GM23338 (cell line): Measurements from ENCODE around the gene ASTN1. TPM values are rescaled to one million over a fixed set of nuclear protein-coding genes. Genes with fewer than 3 reads are reported as not detected.

Experiments
- ATAC-seq: fragments of 200-7000 bp; cut with Tn5 transposase; 3 replicates; pipeline ENCODE4 v1.9.1; 2020
- DNase-seq: peaks from one replicate; pipeline ENCODE4 v3.0.0-alpha.2; 2015; ENCODE audit warnings: low spot score
- H2AFZ ChIP-seq: fragments of 200-600 bp; sonication (generic); 2 replicates; pipeline ENCODE4 v1.8.0; 2016; ENCODE audit warnings: antibody characterized with exemption, mild to moderate bottlenecking, moderate library complexity
- H3F3A ChIP-seq: fragments of 200-600 bp; sonication (generic); replicated peaks from 2 replicates; pipeline ENCODE4 v1.8.0; 2017; ENCODE audit warnings: antibody characterized with exemption, mixed run types, low read depth
- H3K27ac ChIP-seq: fragments of 200-600 bp; sonication (generic); 2 replicates; pipeline ENCODE4 v1.6.1; 2016; ENCODE audit warnings: low read depth
- H3K27me3 ChIP-seq: fragments of 200-600 bp; sonication (generic); 2 replicates; pipeline ENCODE4 v1.8.0; 2016; ENCODE audit warnings: mild to moderate bottlenecking, mixed run types, moderate library complexity; ENCODE audit not compliant: insufficient read depth
- H3K36me3 ChIP-seq: fragments of 200-600 bp; sonication (generic); 2 replicates; pipeline ENCODE4 v1.8.0; 2016; ENCODE audit warnings: mild to moderate bottlenecking; ENCODE audit not compliant: insufficient read depth
- H3K4me1 ChIP-seq: fragments of 200-600 bp; sonication (generic); 2 replicates; pipeline ENCODE4 v1.8.0; 2016; ENCODE audit warnings: mild to moderate bottlenecking, moderate library complexity; ENCODE audit not compliant: insufficient read depth
- H3K4me2 ChIP-seq: fragments of 200-600 bp; sonication (generic); 2 replicates; pipeline ENCODE4 v1.7.1; 2017; ENCODE audit warnings: mixed run types
- H3K4me3 ChIP-seq: fragments of 200-600 bp; sonication (generic); 2 replicates; pipeline ENCODE4 v1.6.1; 2016; ENCODE audit warnings: mixed run types
- H3K79me2 ChIP-seq: fragments of 200-600 bp; sonication (generic); replicated peaks from 2 replicates; pipeline ENCODE4 v1.8.0; 2017; ENCODE audit warnings: mild to moderate bottlenecking; ENCODE audit not compliant: insufficient read depth
- H3K9me2 ChIP-seq: fragments of 200-600 bp; sonication (generic); 2 replicates; pipeline ENCODE4 v1.8.0; 2017; ENCODE audit not compliant: insufficient read depth
- H4K20me1 ChIP-seq: fragments of 200-600 bp; sonication (generic); replicated peaks from 2 replicates; pipeline ENCODE4 v1.8.0; 2017; ENCODE audit warnings: mild to moderate bottlenecking; ENCODE audit not compliant: insufficient read depth
- H3K27ac Mint-ChIP-seq: 2 replicates; pipeline ENCODE4 v1.8.0; 2020; ENCODE audit warnings: inconsistent platforms, mild to moderate bottlenecking, moderate library complexity, mixed read lengths
- H3K27me3 Mint-ChIP-seq: 3 replicates; pipeline ENCODE4 v1.8.0; 2022; ENCODE audit warnings: low read depth, mild to moderate bottlenecking, moderate library complexity, mixed read lengths, inconsistent platforms; ENCODE audit not compliant: insufficient read depth, poor library complexity
- H3K36me3 Mint-ChIP-seq: 3 replicates; pipeline ENCODE4 v1.8.0; 2021; ENCODE audit warnings: low read depth, mild to moderate bottlenecking, inconsistent platforms, moderate library complexity, mixed read lengths
- H3K4me1 Mint-ChIP-seq: 3 replicates; pipeline ENCODE4 v1.8.0; 2020; ENCODE audit warnings: mild to moderate bottlenecking, inconsistent platforms, mixed read lengths
- H3K4me3 Mint-ChIP-seq: 3 replicates; pipeline ENCODE4 v1.8.0; 2021; ENCODE audit warnings: moderate library complexity, mild to moderate bottlenecking, inconsistent platforms, mixed read lengths
- H3K9me3 Mint-ChIP-seq: 3 replicates; pipeline ENCODE4 v1.8.0; 2020; ENCODE audit warnings: moderate library complexity, mild to moderate bottlenecking, inconsistent platforms, mixed read lengths
- CREB1 ChIP-seq: fragments of 250-450 bp; sonication (Bioruptor Pico); IDR thresholded peaks from 2 replicates; pipeline ENCODE4 v1.5.0; 2020; ENCODE audit warnings: low read depth, mild to moderate bottlenecking, moderate library complexity
- EZH2 ChIP-seq: fragments of 200-600 bp; sonication (generic); IDR thresholded peaks from one replicate; pipeline ENCODE4 v1.8.0; 2017; ENCODE audit warnings: antibody characterized with exemption, mild to moderate bottlenecking, low read depth; ENCODE audit not compliant: unreplicated experiment
- EZH2phosphoT487 ChIP-seq: fragments of 200-600 bp; sonication (generic); IDR thresholded peaks from one replicate; pipeline ENCODE4 v1.8.1; 2018; ENCODE audit warnings: antibody characterized with exemption; ENCODE audit not compliant: unreplicated experiment
- JUNB ChIP-seq: IDR thresholded peaks from one replicate; pipeline ENCODE4 v1.6.1; 2016; ENCODE audit warnings: antibody characterized with exemption; ENCODE audit not compliant: unreplicated experiment
- NANOG ChIP-seq: IDR thresholded peaks from 2 replicates; pipeline ENCODE4 v1.6.1; 2016; ENCODE audit warnings: antibody characterized with exemption, borderline replicate concordance
- POLR2AphosphoS5 ChIP-seq: IDR thresholded peaks from 2 replicates; pipeline ENCODE4 v1.6.1; 2016; ENCODE audit warnings: antibody characterized with exemption, low read depth
- STAT1 ChIP-seq: IDR thresholded peaks from one replicate; pipeline ENCODE4 v1.6.1; 2016; ENCODE audit warnings: antibody characterized with exemption; ENCODE audit not compliant: unreplicated experiment
- ZNF114 ChIP-seq: fragments of 250-450 bp; sonication (Bioruptor Pico); IDR thresholded peaks from 2 replicates; pipeline ENCODE4 v1.5.0; 2020; ENCODE audit warnings: mild to moderate bottlenecking, moderate library complexity
- ZNF331 ChIP-seq: fragments of 250-450 bp; sonication (Bioruptor Pico); IDR thresholded peaks from 2 replicates; pipeline ENCODE4 v1.5.0; 2020; ENCODE audit warnings: low read depth, mild to moderate bottlenecking, moderate library complexity
- polyA plus RNA-seq: library from polyadenylated mRNA; unstranded; fragments of >200 nt; fragmentation: Nextera tagmentation; extraction: Ambion mirVana; gene quantifications from 2 replicates; pipeline ENCODE4 v1.2.1, GENCODE V29; 2016
- total RNA-seq: library from RNA; depleted of rRNA; stranded (reverse); fragments of >200 nt; shearing (Covaris generic); gene quantifications from 2 replicates; pipeline ENCODE4 v1.2.3, GENCODE V29; 2014
- TF ChIP-seq, protein P1 (sequence below): fragments of 250-450 bp; sonication (Bioruptor Pico); IDR thresholded peaks from 2 replicates; pipeline ENCODE4 v1.5.0; 2020; ENCODE audit warnings: mild to moderate bottlenecking, moderate library complexity
- TF ChIP-seq, protein P2 (sequence below): IDR thresholded peaks from one replicate; pipeline ENCODE4 v1.6.1; 2018; ENCODE audit warnings: antibody characterized with exemption; ENCODE audit not compliant: unreplicated experiment
- TF ChIP-seq, protein P3 (sequence below), 2 experiments: fragments of 200-600 bp in 1 of 2; sonication (generic) in 1 of 2; conservative IDR thresholded peaks; 2 replicates each; pipeline versions ENCODE4 v1.5.1 to v1.6.1; 2016 to 2017; ENCODE audit warnings: antibody characterized with exemption in 2 of 2, low read depth in 2 of 2, mild to moderate bottlenecking in 2 of 2, moderate library complexity in 1 of 2
- TF ChIP-seq, protein P4 (sequence below): IDR thresholded peaks from 2 replicates; pipeline ENCODE4 v1.6.1; 2016; ENCODE audit warnings: antibody characterized with exemption

The ASTN1 gene
- total and polyA plus RNA-seq, 2 experiments from 2014 or later = 2.0 to 5.2 TPM

DNA sequence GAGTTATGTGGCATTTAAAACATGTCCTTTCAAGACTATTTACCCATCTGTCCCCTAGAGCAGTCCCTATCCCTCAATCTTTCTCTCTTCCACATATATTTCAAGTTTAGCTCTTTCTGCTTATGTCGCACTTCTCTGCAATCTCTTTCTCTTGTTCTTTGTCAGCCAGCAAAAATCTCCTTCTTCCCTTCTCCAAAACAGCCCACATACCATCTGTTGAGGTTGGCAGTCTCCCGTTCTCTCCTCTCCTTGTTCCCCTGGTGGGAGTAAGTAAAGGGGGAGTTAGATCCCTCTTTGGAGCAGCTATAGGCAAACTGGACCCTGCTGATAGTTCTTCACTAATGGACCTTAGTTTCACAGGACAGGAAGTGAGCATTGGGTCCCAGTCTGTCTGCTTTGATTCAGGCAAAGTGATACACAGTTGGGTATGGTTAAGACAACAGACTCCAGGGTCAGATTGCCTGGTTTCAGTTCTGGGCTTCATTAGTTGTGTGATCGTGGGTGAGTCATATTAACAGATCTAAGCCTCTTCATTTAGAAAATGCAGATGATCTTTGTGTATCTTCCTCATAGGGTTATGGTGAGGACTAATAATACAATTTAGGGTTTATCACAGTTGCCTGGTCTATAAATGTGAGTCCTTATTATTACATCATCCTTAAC, 25.9 kb upstream of the ASTN1 start:
- H3F3A ChIP-seq = no peaks in the 10 kb centered on the region
- no peaks in the 10 kb centered on the region for H3K9me2 ChIP-seq
- no peak for DNase-seq
- Mint-ChIP-seq H3K4me3 (no peak overlapping the region), H3K9me3 (no peaks in the 10 kb centered on the region), H3K36me3 (no peaks in the 10 kb centered on the region), H3K4me1 (no peaks in the 10 kb centered on the region), H3K27me3 (no peaks in the 10 kb centered on the region), H3K27ac (no peak overlapping the region)
- no peak overlapping the region for H3K4me3 ChIP-seq
- H3K4me2 ChIP-seq = no peak overlapping the region
- no peaks in the 10 kb centered on the region for H3K79me2 ChIP-seq
- no peaks in the 10 kb centered on the region for H4K20me1 ChIP-seq
- no peaks in the 10 kb centered on the region for H3K4me1 ChIP-seq
- no peak for ATAC-seq
- no peaks in the 10 kb centered on the region for H3K27me3 ChIP-seq
- no peak overlapping the region for H2AFZ ChIP-seq
- H3K36me3 ChIP-seq = no peaks in the 10 kb centered on the region
- no peak overlapping the region for H3K27ac ChIP-seq
- TF ChIP-seq POLR2AphosphoS5 = no peak
- no peak for TF ChIP-seq CREB1 (CRISPR knock-in tag)
- TF ChIP-seq, protein P1, sequence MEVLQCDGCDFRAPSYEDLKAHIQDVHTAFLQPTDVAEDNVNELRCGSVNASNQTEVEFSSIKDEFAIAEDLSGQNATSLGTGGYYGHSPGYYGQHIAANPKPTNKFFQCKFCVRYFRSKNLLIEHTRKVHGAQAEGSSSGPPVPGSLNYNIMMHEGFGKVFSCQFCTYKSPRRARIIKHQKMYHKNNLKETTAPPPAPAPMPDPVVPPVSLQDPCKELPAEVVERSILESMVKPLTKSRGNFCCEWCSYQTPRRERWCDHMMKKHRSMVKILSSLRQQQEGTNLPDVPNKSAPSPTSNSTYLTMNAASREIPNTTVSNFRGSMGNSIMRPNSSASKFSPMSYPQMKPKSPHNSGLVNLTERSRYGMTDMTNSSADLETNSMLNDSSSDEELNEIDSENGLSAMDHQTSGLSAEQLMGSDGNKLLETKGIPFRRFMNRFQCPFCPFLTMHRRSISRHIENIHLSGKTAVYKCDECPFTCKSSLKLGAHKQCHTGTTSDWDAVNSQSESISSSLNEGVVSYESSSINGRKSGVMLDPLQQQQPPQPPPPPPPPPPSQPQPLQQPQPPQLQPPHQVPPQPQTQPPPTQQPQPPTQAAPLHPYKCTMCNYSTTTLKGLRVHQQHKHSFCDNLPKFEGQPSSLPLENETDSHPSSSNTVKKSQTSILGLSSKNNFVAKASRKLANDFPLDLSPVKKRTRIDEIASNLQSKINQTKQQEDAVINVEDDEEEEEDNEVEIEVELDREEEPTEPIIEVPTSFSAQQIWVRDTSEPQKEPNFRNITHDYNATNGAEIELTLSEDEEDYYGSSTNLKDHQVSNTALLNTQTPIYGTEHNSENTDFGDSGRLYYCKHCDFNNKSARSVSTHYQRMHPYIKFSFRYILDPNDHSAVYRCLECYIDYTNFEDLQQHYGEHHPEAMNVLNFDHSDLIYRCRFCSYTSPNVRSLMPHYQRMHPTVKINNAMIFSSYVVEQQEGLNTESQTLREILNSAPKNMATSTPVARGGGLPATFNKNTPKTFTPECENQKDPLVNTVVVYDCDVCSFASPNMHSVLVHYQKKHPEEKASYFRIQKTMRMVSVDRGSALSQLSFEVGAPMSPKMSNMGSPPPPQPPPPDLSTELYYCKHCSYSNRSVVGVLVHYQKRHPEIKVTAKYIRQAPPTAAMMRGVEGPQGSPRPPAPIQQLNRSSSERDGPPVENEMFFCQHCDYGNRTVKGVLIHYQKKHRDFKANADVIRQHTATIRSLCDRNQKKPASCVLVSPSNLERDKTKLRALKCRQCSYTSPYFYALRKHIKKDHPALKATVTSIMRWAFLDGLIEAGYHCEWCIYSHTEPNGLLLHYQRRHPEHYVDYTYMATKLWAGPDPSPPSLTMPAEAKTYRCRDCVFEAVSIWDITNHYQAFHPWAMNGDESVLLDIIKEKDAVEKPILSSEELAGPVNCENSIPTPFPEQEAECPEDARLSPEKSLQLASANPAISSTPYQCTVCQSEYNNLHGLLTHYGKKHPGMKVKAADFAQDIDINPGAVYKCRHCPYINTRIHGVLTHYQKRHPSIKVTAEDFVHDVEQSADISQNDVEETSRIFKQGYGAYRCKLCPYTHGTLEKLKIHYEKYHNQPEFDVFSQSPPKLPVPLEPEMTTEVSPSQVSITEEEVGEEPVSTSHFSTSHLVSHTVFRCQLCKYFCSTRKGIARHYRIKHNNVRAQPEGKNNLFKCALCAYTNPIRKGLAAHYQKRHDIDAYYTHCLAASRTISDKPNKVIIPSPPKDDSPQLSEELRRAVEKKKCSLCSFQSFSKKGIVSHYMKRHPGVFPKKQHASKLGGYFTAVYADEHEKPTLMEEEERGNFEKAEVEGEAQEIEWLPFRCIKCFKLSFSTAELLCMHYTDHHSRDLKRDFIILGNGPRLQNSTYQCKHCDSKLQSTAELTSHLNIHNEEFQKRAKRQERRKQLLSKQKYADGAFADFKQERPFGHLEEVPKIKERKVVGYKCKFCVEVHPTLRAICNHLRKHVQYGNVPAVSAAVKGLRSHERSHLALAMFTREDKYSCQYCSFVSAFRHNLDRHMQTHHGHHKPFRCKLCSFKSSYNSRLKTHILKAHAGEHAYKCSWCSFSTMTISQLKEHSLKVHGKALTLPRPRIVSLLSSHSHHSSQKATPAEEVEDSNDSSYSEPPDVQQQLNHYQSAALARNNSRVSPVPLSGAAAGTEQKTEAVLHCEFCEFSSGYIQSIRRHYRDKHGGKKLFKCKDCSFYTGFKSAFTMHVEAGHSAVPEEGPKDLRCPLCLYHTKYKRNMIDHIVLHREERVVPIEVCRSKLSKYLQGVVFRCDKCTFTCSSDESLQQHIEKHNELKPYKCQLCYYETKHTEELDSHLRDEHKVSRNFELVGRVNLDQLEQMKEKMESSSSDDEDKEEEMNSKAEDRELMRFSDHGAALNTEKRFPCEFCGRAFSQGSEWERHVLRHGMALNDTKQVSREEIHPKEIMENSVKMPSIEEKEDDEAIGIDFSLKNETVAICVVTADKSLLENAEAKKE (CRISPR knock-in tag) = no peak
- TF ChIP-seq JUNB = no peak
- TF ChIP-seq ZNF331 (CRISPR knock-in tag) = no peak
- TF ChIP-seq, protein P2, sequence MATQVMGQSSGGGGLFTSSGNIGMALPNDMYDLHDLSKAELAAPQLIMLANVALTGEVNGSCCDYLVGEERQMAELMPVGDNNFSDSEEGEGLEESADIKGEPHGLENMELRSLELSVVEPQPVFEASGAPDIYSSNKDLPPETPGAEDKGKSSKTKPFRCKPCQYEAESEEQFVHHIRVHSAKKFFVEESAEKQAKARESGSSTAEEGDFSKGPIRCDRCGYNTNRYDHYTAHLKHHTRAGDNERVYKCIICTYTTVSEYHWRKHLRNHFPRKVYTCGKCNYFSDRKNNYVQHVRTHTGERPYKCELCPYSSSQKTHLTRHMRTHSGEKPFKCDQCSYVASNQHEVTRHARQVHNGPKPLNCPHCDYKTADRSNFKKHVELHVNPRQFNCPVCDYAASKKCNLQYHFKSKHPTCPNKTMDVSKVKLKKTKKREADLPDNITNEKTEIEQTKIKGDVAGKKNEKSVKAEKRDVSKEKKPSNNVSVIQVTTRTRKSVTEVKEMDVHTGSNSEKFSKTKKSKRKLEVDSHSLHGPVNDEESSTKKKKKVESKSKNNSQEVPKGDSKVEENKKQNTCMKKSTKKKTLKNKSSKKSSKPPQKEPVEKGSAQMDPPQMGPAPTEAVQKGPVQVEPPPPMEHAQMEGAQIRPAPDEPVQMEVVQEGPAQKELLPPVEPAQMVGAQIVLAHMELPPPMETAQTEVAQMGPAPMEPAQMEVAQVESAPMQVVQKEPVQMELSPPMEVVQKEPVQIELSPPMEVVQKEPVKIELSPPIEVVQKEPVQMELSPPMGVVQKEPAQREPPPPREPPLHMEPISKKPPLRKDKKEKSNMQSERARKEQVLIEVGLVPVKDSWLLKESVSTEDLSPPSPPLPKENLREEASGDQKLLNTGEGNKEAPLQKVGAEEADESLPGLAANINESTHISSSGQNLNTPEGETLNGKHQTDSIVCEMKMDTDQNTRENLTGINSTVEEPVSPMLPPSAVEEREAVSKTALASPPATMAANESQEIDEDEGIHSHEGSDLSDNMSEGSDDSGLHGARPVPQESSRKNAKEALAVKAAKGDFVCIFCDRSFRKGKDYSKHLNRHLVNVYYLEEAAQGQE = no peak
- no peak for TF ChIP-seq EZH2phosphoT487
- TF ChIP-seq, protein P3, sequence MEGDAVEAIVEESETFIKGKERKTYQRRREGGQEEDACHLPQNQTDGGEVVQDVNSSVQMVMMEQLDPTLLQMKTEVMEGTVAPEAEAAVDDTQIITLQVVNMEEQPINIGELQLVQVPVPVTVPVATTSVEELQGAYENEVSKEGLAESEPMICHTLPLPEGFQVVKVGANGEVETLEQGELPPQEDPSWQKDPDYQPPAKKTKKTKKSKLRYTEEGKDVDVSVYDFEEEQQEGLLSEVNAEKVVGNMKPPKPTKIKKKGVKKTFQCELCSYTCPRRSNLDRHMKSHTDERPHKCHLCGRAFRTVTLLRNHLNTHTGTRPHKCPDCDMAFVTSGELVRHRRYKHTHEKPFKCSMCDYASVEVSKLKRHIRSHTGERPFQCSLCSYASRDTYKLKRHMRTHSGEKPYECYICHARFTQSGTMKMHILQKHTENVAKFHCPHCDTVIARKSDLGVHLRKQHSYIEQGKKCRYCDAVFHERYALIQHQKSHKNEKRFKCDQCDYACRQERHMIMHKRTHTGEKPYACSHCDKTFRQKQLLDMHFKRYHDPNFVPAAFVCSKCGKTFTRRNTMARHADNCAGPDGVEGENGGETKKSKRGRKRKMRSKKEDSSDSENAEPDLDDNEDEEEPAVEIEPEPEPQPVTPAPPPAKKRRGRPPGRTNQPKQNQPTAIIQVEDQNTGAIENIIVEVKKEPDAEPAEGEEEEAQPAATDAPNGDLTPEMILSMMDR (conservative IDR thresholded peaks at IDR 0.05; ENCODE audit: low read depth in 2 of 2) = no peak
- no peak for TF ChIP-seq EZH2
- no peak for TF ChIP-seq NANOG
- TF ChIP-seq STAT1 = no peak
- TF ChIP-seq, protein P4, sequence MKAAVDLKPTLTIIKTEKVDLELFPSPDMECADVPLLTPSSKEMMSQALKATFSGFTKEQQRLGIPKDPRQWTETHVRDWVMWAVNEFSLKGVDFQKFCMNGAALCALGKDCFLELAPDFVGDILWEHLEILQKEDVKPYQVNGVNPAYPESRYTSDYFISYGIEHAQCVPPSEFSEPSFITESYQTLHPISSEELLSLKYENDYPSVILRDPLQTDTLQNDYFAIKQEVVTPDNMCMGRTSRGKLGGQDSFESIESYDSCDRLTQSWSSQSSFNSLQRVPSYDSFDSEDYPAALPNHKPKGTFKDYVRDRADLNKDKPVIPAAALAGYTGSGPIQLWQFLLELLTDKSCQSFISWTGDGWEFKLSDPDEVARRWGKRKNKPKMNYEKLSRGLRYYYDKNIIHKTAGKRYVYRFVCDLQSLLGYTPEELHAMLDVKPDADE = no peak
- TF ChIP-seq ZNF114 (CRISPR knock-in tag) = no peak
